KBM-7 (cell line): ENCODE measurements around the gene GPER1.
A peak's percentile ranks its signal among the peaks of the same experiment; 100 is the strongest.
"Not testable (repeated sequence)": the region's sequence is repeated elsewhere in the genome, so short reads cannot be mapped to it uniquely, and the experiment has no call there.

Experiments used
- DNase-seq: peaks from one replicate; pipeline ENCODE4 v3.0.0-alpha.2; 2015
- in situ Hi-C: fragments of 300-500 bp; cut with MboI; formaldehyde crosslinking; loops from 2 replicates; pipeline ENCODE4 v1.14.3; 2020; ENCODE audit warnings: low sequenced_read_pairs, low pct_unique_long_range_greater_than_20kb, mixed read lengths

Gene GPER1

GRCh38 chr7:1065585-1066241, 22.2 kb upstream of the GPER1 start:
- in situ Hi-C loops, result no loop called here
- peak; percentile 85 for DNase-seq

- in situ Hi-C loops, result no loop called here
- DNase-seq, result no peak
Measured at GRCh38 chr7:1066242-1066588, 21.7 kb upstream of the GPER1 start.

GRCh38 chr7:1068013-1068412, 19.9 kb upstream of the GPER1 start:
- in situ Hi-C loops, result no loop called here
- DNase-seq, result no peak

- in situ Hi-C loops, result no loop called here
Measured at GRCh38 chr7:1068619-1069018, 19.3 kb upstream of the GPER1 start.

GRCh38 chr7:1070544-1071011, 17.3 kb upstream of the GPER1 start:
- no peak for DNase-seq
- in situ Hi-C loops, result no loop called here

More at GRCh38 chr7:1068619-1069018, 19.3 kb upstream of the GPER1 start:
- no peak for DNase-seq

GRCh38 chr7:1071731-1072254, 16.1 kb upstream of the GPER1 start:
- DNase-seq, result no peak
- in situ Hi-C loops, result no loop called here

- DNase-seq, result no peak
- in situ Hi-C loops, result no loop called here
Measured at GRCh38 chr7:1073142-1073977, 14.6 kb upstream of the GPER1 start.

GRCh38 chr7:1074018-1074417, 13.9 kb upstream of the GPER1 start:
- DNase-seq, in situ Hi-C loops: not testable (repeated sequence)

- DNase-seq, result no peak
- in situ Hi-C loops, result no loop called here
Measured at GRCh38 chr7:1074593-1075431, 13.1 kb upstream of the GPER1 start.

GRCh38 chr7:1076184-1077072, 11.5 kb upstream of the GPER1 start:
- DNase-seq, result no peak
- in situ Hi-C loops, result no loop called here

GRCh38 chr7:1078519-1078918, 9.4 kb upstream of the GPER1 start:
- in situ Hi-C loops, result no loop called here

GRCh38 chr7:1078985-1079384, 8.9 kb upstream of the GPER1 start:
- in situ Hi-C loops, result no loop called here

More at GRCh38 chr7:1078519-1078918, 9.4 kb upstream of the GPER1 start:
- DNase-seq, result no peak

GRCh38 chr7:1079546-1079945, 8.4 kb upstream of the GPER1 start:
- DNase-seq, result no peak
- in situ Hi-C loops, result no loop called here

More at GRCh38 chr7:1078985-1079384, 8.9 kb upstream of the GPER1 start:
- DNase-seq, result no peak

- in situ Hi-C loops, result no loop called here
- DNase-seq, result no peak
Measured at GRCh38 chr7:1080252-1080920, 7.5 kb upstream of the GPER1 start.

- in situ Hi-C loops, result no loop called here
- no peak for DNase-seq
Measured at GRCh38 chr7:1080921-1081255, 7.0 kb upstream of the GPER1 start.

- in situ Hi-C loops, result no loop called here
- no peak for DNase-seq
Measured at GRCh38 chr7:1081336-1081735, 6.6 kb upstream of the GPER1 start.

GRCh38 chr7:1081931-1082401, 5.9 kb upstream of the GPER1 start:
- in situ Hi-C loops, result no loop called here
- DNase-seq, result no peak
